ENCODE measurements around the gene PAIP1.
"Not testable (repeated sequence)": the region's sequence is repeated elsewhere in the genome, so short reads cannot be mapped to it uniquely, and the experiment has no call there.

DNA sequence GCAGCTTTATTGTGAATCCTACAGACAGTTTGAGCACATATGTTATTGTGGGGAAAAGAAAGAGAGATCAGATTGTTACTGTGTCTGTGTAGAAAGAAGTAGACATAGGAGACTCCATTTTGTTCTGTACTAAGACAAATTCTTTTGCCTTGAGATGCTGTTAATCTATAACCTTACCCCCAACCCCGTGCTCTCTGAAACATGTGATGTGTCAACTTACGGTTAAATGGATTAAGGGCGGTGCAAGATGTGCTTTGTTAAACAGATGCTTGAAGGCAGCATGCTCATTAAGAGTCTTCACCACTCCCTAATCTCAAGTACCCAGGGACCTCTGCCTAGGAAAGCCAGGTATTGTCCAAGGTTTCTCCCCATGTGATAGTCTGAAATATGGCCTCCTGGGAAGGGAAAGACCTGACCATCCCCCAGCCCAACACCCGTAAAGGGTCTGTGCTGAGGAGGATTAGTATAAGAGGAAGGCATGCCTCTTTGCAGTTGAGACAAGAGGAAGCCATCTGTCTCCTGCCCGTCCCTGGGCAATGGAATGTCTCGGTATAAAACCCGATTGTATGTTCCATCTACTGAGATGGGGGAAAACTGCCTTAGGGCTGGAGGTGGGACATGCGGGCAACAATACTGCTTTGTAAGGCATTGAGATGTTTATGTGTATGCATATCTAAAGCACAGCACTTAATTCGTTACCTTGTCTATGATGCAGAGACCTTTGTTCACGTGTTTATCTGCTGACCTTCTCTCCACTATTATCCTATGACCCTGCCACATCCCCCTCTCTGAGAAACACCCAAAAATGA, 23.7 kb upstream of the PAIP1 start:
- TF ChIP-seq, protein P1, sequence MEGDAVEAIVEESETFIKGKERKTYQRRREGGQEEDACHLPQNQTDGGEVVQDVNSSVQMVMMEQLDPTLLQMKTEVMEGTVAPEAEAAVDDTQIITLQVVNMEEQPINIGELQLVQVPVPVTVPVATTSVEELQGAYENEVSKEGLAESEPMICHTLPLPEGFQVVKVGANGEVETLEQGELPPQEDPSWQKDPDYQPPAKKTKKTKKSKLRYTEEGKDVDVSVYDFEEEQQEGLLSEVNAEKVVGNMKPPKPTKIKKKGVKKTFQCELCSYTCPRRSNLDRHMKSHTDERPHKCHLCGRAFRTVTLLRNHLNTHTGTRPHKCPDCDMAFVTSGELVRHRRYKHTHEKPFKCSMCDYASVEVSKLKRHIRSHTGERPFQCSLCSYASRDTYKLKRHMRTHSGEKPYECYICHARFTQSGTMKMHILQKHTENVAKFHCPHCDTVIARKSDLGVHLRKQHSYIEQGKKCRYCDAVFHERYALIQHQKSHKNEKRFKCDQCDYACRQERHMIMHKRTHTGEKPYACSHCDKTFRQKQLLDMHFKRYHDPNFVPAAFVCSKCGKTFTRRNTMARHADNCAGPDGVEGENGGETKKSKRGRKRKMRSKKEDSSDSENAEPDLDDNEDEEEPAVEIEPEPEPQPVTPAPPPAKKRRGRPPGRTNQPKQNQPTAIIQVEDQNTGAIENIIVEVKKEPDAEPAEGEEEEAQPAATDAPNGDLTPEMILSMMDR (conservative IDR thresholded peaks at IDR 0.05; ENCODE audit: low read length), result not testable (repeated sequence)
- TF ChIP-seq EZH2phosphoT487 (IDR thresholded peaks at IDR 0.05; ENCODE audit: borderline replicate concordance, low read depth, low read length), result not testable (repeated sequence)

Measured in OCI-LY7 (cell line).